ENCODE results near the gene ONECUT2. TPM values are rescaled to one million over a fixed set of nuclear protein-coding genes. Genes with fewer than 3 reads are reported as not detected.

Gene ONECUT2
- total RNA-seq, 1 donor from 2014 or later: 0.06 TPM

DNA sequence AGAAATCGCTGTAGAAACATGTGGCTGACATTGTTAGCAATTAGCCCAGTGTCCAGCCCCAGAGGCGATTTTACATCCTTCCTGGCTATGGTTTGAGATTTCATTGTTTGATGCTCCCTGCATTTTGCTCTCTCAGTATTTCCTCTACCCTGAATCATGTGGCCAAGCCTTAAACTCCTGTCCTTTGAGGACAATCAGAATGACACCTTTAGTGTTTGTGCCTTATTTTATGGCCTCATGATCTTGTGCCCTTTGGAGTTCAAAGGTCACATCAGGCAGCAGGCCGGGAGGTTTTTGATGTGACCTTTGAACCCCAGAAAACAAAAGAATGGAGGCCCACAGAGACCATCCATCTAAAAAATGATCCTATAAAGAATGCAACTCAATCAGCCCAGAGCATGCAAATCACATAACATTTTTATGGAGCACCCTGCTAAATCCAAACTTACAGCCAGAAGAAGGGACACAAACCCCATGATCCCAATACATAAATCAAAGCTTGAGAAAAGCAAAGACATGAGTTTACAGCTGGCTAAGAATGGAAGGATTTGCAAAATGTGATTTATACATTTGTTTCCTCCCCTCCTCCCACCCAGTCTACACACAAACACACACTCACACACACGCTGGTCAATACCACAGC, 98.8 kb downstream of the ONECUT2 start:
- Mint-ChIP-seq H3K4me3 (peak overlapping the region; percentile 11), H3K9me3 (no peaks in the 10 kb centered on the region), H3K4me1 (peaks cover 36% of the 10 kb centered on the region), H3K27me3 (ENCODE audit: insufficient read depth, low read depth) (peaks cover 26% of the 10 kb centered on the region), H3K27ac (no peak overlapping the region), H3K36me3 (no peaks in the 10 kb centered on the region)
- H3K36me3 ChIP-seq: no peaks in the 10 kb centered on the region
- H3K27ac ChIP-seq: peak overlapping the region; percentile 44
- H3K4me1 ChIP-seq: peaks cover 39% of the 10 kb centered on the region
- no peaks in the 10 kb centered on the region for H3K79me2 ChIP-seq (ENCODE audit: low read depth)
- TF ChIP-seq EZH2phosphoT487 (IDR thresholded peaks at IDR 0.05) (no peak), EZH2 (IDR thresholded peaks at IDR 0.05) (no peak)
- TF ChIP-seq, protein P1, sequence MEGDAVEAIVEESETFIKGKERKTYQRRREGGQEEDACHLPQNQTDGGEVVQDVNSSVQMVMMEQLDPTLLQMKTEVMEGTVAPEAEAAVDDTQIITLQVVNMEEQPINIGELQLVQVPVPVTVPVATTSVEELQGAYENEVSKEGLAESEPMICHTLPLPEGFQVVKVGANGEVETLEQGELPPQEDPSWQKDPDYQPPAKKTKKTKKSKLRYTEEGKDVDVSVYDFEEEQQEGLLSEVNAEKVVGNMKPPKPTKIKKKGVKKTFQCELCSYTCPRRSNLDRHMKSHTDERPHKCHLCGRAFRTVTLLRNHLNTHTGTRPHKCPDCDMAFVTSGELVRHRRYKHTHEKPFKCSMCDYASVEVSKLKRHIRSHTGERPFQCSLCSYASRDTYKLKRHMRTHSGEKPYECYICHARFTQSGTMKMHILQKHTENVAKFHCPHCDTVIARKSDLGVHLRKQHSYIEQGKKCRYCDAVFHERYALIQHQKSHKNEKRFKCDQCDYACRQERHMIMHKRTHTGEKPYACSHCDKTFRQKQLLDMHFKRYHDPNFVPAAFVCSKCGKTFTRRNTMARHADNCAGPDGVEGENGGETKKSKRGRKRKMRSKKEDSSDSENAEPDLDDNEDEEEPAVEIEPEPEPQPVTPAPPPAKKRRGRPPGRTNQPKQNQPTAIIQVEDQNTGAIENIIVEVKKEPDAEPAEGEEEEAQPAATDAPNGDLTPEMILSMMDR (IDR thresholded peaks at IDR 0.05): no peak
- H3K27me3 ChIP-seq: no peaks in the 10 kb centered on the region
- no peak overlapping the region for H3K9ac ChIP-seq
- H3K4me3 ChIP-seq: no peak overlapping the region
- no peak overlapping the region for H2AFZ ChIP-seq (replicated peaks)
- H4K20me1 ChIP-seq (ENCODE audit: low read depth): no peaks in the 10 kb centered on the region
- DNase-seq (ENCODE audit: low spot score): peak; percentile 25
- peaks cover 18% of the 10 kb centered on the region for H3F3A ChIP-seq (ENCODE audit: low read depth)
- peak overlapping the region; percentile 72 for H3K4me2 ChIP-seq
- no peaks in the 10 kb centered on the region for H3K9me3 ChIP-seq (ENCODE audit: low read depth)

DNA sequence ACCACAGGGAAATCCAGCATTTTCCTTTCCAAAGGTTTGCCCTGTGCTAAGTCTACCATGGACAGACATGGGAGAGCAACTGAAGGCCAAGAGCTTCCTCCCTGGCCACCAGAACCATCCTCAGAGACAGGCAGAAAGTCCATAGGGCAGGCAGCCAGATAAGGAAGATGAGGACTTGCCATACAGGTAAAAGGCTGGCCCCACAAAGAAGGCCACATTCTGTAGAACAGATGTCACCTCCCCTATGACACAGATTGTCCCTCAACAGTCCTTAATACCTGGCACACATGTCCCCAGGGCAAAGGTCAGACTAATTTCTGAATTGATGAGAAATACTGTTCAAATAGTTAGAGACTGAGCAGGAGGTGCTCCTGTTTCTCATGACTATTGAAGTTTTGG, 99.3 kb downstream of the ONECUT2 start:
- Mint-ChIP-seq H3K36me3 (no peaks in the 10 kb centered on the region), H3K27ac (no peak overlapping the region), H3K9me3 (no peaks in the 10 kb centered on the region), H3K4me1 (peaks cover 36% of the 10 kb centered on the region), H3K27me3 (ENCODE audit: insufficient read depth, low read depth) (peaks cover 22% of the 10 kb centered on the region), H3K4me3 (peak overlapping the region; percentile 11)
- no peak overlapping the region for H3K9ac ChIP-seq
- peaks cover 39% of the 10 kb centered on the region for H3K4me1 ChIP-seq
- H3K27me3 ChIP-seq: no peaks in the 10 kb centered on the region
- H3K4me2 ChIP-seq: peak overlapping the region; percentile 72
- no peaks in the 10 kb centered on the region for H3K9me3 ChIP-seq (ENCODE audit: low read depth)
- TF ChIP-seq EZH2 (IDR thresholded peaks at IDR 0.05) (no peak), EZH2phosphoT487 (IDR thresholded peaks at IDR 0.05) (no peak)
- TF ChIP-seq, protein P1 (IDR thresholded peaks at IDR 0.05): no peak
- DNase-seq (ENCODE audit: low spot score): no peak
- peaks cover 18% of the 10 kb centered on the region for H3F3A ChIP-seq (ENCODE audit: low read depth)
- no peak overlapping the region for H3K27ac ChIP-seq
- no peak overlapping the region for H3K4me3 ChIP-seq
- no peak overlapping the region for H2AFZ ChIP-seq (replicated peaks)
- H3K36me3 ChIP-seq: no peaks in the 10 kb centered on the region
- H3K79me2 ChIP-seq (ENCODE audit: low read depth): no peaks in the 10 kb centered on the region
- no peaks in the 10 kb centered on the region for H4K20me1 ChIP-seq (ENCODE audit: low read depth)

DNA sequence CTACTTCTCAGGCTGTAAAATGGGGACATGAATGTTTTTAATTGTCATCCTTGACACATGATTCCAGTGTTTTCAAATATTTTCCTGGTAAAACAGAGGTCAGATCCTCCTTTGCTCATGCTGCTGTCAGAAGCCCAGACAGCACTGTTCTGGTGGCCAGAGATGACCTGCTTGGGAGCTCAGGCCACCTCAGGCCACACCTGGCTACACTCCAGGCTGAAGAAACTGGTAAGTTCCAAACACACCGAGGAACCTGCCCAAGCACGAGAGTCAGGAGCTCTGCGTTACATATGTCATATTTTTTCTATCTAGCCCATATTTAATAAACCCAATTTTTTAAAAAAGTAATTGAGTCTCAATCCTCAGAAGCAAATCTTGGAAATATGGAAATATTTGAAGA, 103.4 kb downstream of the ONECUT2 start:
- H4K20me1 ChIP-seq (ENCODE audit: low read depth): no peaks in the 10 kb centered on the region
- H3K27ac ChIP-seq: no peak overlapping the region
- H3K9me3 ChIP-seq (ENCODE audit: low read depth): no peaks in the 10 kb centered on the region
- no peaks in the 10 kb centered on the region for H3K27me3 ChIP-seq
- no peak overlapping the region for H3K4me3 Mint-ChIP-seq
- TF ChIP-seq, protein P1 (IDR thresholded peaks at IDR 0.05): no peak
- TF ChIP-seq EZH2phosphoT487 (IDR thresholded peaks at IDR 0.05): no peak
- TF ChIP-seq EZH2 (IDR thresholded peaks at IDR 0.05): no peak
- H3K4me1 Mint-ChIP-seq: peaks cover 24% of the 10 kb centered on the region
- H3K9me3 Mint-ChIP-seq: no peaks in the 10 kb centered on the region
- H3K4me2 ChIP-seq: no peak overlapping the region
- peaks cover 28% of the 10 kb centered on the region for H3K4me1 ChIP-seq
- H3F3A ChIP-seq (ENCODE audit: low read depth): peaks cover 4% of the 10 kb centered on the region
- no peak overlapping the region for H2AFZ ChIP-seq (replicated peaks)
- H3K79me2 ChIP-seq (ENCODE audit: low read depth): no peaks in the 10 kb centered on the region
- H3K4me3 ChIP-seq: no peak overlapping the region
- no peak overlapping the region for H3K27ac Mint-ChIP-seq
- no peak overlapping the region for H3K9ac ChIP-seq
- DNase-seq (ENCODE audit: low spot score): no peak
- no peaks in the 10 kb centered on the region for H3K36me3 ChIP-seq
- no peaks in the 10 kb centered on the region for H3K36me3 Mint-ChIP-seq
- H3K27me3 Mint-ChIP-seq (ENCODE audit: insufficient read depth, low read depth): peaks cover 8% of the 10 kb centered on the region

Measured in neural progenitor cell (in vitro differentiated cells).